ENCODE data around the gene MYH13. TPM values are rescaled to one million over a fixed set of nuclear protein-coding genes. Genes with fewer than 3 reads are reported as not detected.

MYH13 gene
- polyA plus RNA-seq, 1 of the 3 experiments (the other 2 are of a cell fraction): not detected

DNA sequence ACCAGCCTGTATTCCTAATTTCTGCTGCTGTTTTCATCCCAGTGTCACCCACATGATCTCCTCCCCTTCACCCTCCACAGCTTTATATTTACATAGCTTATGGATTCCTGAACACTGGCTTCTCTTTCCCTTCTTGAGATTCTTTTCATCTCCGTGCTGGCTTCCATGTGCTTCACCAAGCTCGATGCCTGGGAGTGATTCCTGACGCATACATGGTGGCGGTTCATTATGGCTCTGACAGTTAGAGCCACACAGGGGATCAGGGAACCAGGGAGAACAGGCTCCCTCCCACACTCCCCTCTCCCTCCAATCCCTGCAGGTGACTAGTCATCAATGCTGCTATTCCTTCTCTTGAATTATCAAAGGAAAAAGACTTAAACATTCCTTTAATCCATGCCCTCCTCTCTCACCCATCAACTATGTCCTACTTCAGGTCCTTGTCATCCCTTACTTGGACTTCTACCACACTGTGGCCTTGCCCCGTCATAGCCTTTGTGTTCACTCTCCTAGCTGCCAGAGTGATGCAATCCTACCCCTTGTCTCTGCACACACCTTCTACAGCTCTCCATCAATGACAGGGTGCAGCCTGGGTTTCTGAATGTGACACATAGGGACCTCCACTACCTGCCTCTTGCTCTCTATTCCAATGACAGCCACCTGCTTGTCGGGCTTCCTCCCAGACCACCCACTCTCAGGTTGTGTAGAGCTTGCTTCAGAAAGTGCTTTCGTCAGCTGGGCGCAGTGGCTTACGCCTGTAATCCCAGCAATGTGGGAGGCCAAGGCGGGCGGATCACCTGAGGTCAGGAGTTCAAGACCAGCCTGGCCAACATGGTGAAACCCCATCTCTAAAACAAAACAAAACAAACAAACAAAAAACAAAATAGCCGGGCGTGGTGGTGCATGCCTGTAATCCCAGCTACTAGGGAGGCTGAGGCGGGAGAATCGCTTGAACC lies 43.6 kb downstream of the MYH13 start (continued):
- TF ChIP-seq, protein P1, sequence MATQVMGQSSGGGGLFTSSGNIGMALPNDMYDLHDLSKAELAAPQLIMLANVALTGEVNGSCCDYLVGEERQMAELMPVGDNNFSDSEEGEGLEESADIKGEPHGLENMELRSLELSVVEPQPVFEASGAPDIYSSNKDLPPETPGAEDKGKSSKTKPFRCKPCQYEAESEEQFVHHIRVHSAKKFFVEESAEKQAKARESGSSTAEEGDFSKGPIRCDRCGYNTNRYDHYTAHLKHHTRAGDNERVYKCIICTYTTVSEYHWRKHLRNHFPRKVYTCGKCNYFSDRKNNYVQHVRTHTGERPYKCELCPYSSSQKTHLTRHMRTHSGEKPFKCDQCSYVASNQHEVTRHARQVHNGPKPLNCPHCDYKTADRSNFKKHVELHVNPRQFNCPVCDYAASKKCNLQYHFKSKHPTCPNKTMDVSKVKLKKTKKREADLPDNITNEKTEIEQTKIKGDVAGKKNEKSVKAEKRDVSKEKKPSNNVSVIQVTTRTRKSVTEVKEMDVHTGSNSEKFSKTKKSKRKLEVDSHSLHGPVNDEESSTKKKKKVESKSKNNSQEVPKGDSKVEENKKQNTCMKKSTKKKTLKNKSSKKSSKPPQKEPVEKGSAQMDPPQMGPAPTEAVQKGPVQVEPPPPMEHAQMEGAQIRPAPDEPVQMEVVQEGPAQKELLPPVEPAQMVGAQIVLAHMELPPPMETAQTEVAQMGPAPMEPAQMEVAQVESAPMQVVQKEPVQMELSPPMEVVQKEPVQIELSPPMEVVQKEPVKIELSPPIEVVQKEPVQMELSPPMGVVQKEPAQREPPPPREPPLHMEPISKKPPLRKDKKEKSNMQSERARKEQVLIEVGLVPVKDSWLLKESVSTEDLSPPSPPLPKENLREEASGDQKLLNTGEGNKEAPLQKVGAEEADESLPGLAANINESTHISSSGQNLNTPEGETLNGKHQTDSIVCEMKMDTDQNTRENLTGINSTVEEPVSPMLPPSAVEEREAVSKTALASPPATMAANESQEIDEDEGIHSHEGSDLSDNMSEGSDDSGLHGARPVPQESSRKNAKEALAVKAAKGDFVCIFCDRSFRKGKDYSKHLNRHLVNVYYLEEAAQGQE (IDR thresholded peaks at IDR 0.05; ENCODE audit: low read depth, low read length): no peak
- no peak for TF ChIP-seq NRF1 (IDR thresholded peaks at IDR 0.05; ENCODE audit: low read depth, low read length)
- no peak for TF ChIP-seq EZH2phosphoT487 (IDR thresholded peaks at IDR 0.05; ENCODE audit: borderline replicate concordance, low read depth)
- no peak for TF ChIP-seq NFIC (IDR thresholded peaks at IDR 0.05; ENCODE audit: borderline replicate concordance)

DNA sequence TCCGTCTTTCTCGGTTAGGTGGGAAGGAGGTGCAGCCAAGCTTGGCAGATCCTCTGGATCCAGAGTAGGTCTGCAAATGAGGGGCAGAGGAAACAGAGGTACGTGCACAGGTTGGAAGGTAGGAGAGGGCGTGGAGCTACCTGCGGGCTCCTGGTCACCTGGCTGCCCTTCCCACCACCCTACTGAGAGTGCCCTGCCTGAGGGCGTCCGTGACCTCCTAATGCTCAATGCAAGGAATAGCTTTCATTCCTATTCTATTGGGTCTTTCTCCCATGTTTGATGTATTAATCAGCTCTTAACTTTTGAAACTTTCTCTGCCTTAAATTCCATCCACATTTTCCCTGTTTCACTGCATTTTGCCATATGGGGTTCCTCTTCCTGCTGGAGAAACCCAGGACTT lies 44.6 kb downstream of the MYH13 start:
- DNase-seq: no peak
- CTCF ChIA-PET: interaction anchor here (0.8 to 4.3 kb wide), 12 partner anchors 8 to 399 kb away, joined by 3 to 32 read pairs (median 4); no protein-coding TSS in a partner anchor
- WGBS (ENCODE audit: low lambda C conversion rate): 51% methylated on average over 7 of the region's 7 CpGs
- H3K27me3 ChIP-seq (ENCODE audit: insufficient read depth): no peaks in the 10 kb centered on the region; the same call in 1 of the 2 replicates
- H3K4me2 ChIP-seq: no peak overlapping the region
- no peaks in the 10 kb centered on the region for H3K4me1 ChIP-seq (ENCODE audit: control insufficient read depth in 1 of 2, insufficient read depth in 2 of 2, low read depth in 1 of 2, low read length in 1 of 2)
- H3K36me3 ChIP-seq (replicated peaks in 1 of 2; ENCODE audit: control insufficient read depth in 1 of 2, insufficient read depth in 2 of 2, low read length in 1 of 2): no peaks in the 10 kb centered on the region
- POLR2A ChIA-PET: no interaction called here
- no peaks in the 10 kb centered on the region for H4K20me1 ChIP-seq (ENCODE audit: insufficient read depth)
- peaks cover 5% of the 10 kb centered on the region for H3F3A ChIP-seq (replicated peaks; ENCODE audit: insufficient read depth)
- no peak overlapping the region for H3K27ac ChIP-seq (ENCODE audit: low read depth in 2 of 2, low read length in 1 of 2)
- no peak overlapping the region for H2AFZ ChIP-seq (ENCODE audit: low read depth)
- TF ChIP-seq TAF1 (IDR thresholded peaks at IDR 0.05; ENCODE audit: borderline replicate concordance, low read depth, low read length) (no peak), CHD2 (IDR thresholded peaks at IDR 0.05; ENCODE audit: low read length, partially characterized antibody) (no peak), ELF1 (IDR thresholded peaks at IDR 0.05) (no peak), EP300 (IDR thresholded peaks at IDR 0.05; ENCODE audit: borderline replicate concordance in 1 of 2, low read depth in 1 of 2, low read length in 1 of 2) (no peak), RXRA (IDR thresholded peaks at IDR 0.05; ENCODE audit: borderline replicate concordance, low read depth) (no peak), RFX5 (IDR thresholded peaks at IDR 0.05; ENCODE audit: low read length) (no peak)
- TF ChIP-seq, protein P2, sequence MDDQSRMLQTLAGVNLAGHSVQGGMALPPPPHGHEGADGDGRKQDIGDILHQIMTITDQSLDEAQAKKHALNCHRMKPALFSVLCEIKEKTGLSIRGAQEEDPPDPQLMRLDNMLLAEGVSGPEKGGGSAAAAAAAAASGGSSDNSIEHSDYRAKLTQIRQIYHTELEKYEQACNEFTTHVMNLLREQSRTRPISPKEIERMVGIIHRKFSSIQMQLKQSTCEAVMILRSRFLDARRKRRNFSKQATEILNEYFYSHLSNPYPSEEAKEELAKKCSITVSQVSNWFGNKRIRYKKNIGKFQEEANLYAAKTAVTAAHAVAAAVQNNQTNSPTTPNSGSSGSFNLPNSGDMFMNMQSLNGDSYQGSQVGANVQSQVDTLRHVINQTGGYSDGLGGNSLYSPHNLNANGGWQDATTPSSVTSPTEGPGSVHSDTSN (IDR thresholded peaks at IDR 0.05): no peak
- TF ChIP-seq, protein P3, sequence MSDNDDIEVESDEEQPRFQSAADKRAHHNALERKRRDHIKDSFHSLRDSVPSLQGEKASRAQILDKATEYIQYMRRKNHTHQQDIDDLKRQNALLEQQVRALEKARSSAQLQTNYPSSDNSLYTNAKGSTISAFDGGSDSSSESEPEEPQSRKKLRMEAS (IDR thresholded peaks at IDR 0.05; ENCODE audit: low read depth): no peak
- TF ChIP-seq, protein P4, sequence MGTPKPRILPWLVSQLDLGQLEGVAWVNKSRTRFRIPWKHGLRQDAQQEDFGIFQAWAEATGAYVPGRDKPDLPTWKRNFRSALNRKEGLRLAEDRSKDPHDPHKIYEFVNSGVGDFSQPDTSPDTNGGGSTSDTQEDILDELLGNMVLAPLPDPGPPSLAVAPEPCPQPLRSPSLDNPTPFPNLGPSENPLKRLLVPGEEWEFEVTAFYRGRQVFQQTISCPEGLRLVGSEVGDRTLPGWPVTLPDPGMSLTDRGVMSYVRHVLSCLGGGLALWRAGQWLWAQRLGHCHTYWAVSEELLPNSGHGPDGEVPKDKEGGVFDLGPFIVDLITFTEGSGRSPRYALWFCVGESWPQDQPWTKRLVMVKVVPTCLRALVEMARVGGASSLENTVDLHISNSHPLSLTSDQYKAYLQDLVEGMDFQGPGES (IDR thresholded peaks at IDR 0.05; ENCODE audit: low read depth, low read length): no peak
- TF ChIP-seq, protein P5, sequence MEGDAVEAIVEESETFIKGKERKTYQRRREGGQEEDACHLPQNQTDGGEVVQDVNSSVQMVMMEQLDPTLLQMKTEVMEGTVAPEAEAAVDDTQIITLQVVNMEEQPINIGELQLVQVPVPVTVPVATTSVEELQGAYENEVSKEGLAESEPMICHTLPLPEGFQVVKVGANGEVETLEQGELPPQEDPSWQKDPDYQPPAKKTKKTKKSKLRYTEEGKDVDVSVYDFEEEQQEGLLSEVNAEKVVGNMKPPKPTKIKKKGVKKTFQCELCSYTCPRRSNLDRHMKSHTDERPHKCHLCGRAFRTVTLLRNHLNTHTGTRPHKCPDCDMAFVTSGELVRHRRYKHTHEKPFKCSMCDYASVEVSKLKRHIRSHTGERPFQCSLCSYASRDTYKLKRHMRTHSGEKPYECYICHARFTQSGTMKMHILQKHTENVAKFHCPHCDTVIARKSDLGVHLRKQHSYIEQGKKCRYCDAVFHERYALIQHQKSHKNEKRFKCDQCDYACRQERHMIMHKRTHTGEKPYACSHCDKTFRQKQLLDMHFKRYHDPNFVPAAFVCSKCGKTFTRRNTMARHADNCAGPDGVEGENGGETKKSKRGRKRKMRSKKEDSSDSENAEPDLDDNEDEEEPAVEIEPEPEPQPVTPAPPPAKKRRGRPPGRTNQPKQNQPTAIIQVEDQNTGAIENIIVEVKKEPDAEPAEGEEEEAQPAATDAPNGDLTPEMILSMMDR (IDR thresholded peaks at IDR 0.05): no peak
- no peaks in the 10 kb centered on the region for H3K9me2 ChIP-seq
- no peaks in the 10 kb centered on the region for H3K79me2 ChIP-seq (ENCODE audit: insufficient read depth)
- no peak overlapping the region for H3K9ac ChIP-seq
- no peak overlapping the region for H3K4me3 ChIP-seq (ENCODE audit: low read depth in 2 of 2, low read length in 1 of 2)
- no peaks in the 10 kb centered on the region for H3K9me3 ChIP-seq

Data from SK-N-SH (cell line).